GM19023 (cell line): ENCODE results near the gene MANSC1.
"Not testable (repeated sequence)": the region's sequence is repeated elsewhere in the genome, so short reads cannot be mapped to it uniquely, and the experiment has no call there.

Experiments used
- ATAC-seq: cut with Tn5 transposase; IDR thresholded peaks from one replicate; pipeline ENCODE4 v1.9.1; 2021; ENCODE audit warnings: mild to moderate bottlenecking, moderate library complexity; ENCODE audit not compliant: unreplicated experiment

MANSC1 gene

DNA sequence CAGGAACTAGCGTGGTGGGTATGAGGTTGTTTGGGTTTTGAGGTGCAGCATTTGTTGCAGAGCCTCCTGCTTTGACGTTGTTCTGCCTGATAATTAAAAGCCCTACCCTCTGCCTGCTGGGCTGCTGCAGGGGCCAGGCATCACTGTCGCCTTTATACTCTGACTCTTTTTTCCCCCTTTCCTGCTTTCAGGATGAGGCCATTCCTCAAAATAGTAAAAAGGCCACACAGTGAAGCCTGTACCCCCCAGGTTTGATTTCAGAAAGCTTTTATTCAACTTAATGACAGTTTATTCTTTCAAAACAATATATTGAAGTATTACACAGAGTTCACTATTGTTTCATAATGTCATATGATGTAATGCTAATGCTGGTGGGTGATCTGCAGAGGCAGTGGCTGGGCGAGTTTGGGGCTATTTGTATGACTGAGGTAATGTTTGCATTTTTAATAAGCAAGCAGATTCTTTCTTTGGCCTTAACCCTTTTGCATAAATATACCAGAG, 15.9 kb upstream of the MANSC1 start:
- no peak for ATAC-seq

DNA sequence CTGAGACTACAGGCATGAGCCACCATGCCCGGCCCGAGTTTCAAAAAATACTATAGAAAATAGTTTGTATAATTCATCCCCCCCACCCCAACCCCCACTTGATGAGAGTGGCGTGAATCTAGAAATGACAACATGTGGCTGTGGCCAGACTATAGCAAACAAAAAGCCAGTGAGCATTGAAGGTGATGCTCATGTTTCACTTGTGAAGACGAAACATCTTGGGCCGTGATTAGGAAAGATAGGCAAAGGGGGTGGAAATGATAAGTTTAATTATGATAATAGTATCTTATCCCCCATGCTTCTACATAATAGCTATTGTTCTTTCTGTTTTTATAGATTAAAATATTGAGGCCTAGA, 15.4 kb upstream of the MANSC1 start:
- no peak for ATAC-seq

DNA sequence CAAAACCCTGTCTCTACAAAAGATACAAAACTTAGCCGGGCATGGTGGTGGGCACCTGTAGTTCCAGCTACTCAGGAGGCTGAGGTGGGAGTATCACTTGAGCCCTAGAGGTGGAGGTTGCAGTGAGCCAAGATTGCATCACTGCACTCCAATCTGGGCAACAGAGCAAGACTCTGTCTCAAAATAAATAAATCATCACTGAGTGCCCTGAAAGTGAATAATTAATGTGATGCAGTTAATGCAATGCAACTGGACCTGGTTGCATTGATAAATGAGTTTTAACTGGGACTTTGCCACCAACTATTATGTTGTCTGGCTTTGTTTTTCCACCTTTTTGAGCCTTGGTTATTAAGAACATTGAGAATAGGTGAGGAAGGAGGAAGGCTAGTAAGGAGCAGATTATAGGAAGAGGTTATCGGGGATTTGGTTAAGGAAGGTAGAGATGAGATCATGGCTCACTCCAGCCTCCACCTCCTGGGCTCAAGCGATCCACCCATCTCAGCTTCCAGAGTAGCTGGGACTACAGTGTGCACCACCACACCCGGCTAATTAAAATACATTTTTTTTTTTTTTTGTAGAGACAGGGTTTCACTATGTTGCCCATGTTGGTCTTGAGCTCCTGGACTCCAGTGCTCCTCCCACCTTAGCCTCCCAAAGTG, 14.9 kb upstream of the MANSC1 start:
- ATAC-seq: no peak

DNA sequence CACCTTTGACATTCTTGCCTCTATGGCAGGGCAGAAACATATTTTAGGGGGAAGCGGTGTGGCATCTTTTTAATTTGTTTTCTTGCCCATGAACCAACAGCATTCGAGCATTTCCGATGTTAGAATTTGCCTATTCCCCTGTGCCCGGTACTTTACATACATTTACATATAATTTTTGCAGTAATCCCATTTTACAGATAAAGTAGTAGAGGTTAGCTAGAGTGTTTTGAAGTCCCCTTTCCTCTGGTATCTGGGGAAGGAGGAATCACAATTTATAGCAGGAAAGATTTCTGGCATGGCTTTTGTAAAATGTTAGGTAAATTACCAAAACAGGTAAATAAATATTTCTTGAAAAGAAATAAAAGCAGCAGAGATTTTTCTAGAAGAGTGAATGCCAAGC, 8.5 kb upstream of the MANSC1 start:
- no peak for ATAC-seq

DNA sequence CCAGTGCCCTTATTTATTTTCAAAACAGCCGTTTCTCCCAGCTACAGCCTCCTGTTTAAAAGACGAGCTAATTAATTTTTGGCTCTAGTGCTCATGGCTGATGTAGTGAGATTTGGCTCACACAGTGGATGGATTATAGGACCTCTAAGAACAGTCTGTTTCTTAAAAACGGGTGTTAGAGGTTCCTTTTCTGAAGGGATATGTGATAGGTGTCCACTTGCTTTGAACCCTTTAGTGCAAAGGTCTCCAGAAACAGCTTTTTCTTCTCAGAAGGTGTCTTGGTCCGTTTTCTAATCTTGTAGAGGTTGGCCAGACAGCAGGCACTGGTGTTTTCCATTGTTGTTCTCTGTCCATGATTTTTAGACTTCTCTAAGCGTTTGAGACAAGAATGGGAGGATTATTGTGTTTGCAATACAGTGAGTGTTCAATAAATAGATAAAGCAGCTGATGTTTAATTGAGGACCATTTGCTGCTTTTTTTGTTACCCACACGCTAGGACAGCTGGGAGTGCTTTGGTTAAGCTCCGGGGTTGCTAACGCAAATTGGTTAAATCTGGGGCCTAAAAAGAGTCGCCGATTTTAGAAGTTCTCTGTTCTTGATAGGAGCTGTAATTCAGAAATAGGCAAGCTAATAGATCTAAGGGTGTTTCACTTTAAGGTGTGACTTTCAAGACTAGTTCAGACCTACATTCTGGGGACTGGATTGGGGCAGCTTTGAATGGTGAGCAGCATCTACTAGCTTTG, 7.8 kb upstream of the MANSC1 start:
- no peak for ATAC-seq

DNA sequence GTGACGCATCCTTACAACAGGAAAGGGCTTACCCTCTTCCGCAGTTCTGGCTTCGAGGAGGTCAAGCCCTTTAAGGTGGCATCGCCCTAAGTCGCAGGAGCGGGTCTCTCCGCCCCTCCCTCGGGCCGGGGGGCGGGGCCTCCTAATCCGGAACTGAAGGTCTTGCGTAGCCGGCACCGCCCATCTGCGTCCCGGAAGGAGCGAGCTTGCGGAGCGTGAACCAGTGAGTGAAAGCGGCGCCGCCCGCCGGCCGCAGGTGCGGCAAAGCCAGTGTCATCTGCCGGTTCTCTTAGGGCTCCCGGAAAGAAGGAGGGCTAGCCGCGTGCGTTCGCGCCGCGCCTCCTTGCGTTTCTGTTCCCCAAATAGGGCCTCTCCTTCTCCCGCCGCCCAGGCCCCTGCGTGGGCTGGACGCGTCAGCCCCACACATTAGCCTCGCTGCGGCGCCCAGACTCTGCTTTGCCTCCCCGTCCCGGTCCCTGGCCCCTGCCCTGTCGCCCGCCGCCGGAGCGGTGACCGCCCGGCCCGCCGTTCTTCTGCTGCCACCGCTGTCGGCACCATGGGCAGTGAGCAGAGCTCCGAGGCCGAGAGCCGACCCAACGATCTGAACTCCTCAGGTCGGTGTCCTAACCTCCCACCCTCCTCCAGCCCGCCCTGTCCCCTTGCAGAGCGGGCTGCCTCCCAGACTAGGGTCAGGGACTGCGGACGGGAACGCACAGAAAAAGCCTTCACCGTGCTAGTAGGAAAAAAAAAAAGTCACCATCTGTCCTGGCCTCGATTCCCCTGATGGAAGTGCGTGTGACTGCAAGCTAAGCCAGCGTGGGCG, 7.1 kb upstream of the MANSC1 start, which contains the start of gene BORCS5:
BORCS5 (plus strand) TSS at position 183 of the 823 bp plus-strand sequence; CDS start at position 557, 374 bp downstream.
- ATAC-seq: peak; percentile 86

DNA sequence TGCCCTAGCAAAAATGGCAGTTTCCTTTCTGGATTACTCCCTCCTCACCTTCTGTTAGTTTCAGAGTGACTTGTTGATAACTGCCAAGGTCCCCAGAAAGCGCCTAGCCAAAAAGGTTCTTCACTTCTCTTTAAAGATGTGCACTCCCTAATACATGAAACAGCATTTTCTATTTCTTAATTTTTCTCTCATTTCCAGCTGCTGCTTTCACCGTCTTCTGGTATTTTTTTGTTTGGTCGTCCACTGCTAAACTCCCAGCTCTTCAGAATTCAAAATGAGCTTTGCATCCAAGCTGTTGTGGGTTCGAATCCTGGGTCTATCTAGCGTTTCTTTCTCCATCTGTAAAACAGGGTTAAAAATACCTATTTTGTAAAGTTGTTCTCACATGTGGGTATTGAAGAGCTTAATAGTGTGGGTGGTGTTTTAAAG, 6.4 kb upstream of the MANSC1 start:
- ATAC-seq: no peak

DNA sequence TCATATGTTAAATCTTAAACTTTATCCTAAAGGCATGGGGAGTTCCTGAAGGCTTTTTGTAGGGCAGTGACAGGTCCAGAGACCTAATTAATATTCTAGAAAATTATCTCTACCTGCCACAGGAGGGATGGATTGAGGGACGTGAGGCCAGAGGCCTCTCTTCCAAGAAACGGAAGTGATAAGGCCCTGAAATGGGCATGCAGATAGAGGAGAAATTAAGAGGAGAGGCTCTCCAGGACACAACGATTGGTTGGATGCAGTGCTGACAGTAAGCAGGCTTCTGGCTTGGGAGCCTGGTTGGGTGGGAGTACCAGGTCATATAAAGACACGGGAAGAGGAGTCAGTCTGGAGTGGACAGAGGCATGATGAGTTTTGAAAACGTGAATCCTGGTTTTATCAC, 3.8 kb upstream of the MANSC1 start:
- no peak for ATAC-seq

DNA sequence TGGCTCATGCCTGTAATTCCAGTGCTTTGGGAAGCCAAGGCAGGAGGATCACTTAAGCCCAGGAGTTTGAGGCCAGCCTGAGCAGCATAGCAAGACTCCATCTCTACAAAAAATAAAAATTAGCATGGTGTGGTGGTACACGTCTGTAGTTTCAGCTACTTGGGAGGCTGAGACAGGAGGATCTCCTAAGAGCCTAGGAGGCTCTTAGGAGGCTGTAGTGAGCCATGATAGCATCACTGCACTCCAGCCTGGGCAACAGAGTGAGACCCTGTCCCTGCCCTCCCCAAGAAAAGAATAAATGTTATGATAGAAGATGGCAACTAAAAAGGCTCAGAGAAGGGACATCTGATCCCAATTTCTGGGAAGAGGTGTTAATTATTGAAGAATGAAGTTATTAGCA, 3.2 kb upstream of the MANSC1 start:
- no peak for ATAC-seq

DNA sequence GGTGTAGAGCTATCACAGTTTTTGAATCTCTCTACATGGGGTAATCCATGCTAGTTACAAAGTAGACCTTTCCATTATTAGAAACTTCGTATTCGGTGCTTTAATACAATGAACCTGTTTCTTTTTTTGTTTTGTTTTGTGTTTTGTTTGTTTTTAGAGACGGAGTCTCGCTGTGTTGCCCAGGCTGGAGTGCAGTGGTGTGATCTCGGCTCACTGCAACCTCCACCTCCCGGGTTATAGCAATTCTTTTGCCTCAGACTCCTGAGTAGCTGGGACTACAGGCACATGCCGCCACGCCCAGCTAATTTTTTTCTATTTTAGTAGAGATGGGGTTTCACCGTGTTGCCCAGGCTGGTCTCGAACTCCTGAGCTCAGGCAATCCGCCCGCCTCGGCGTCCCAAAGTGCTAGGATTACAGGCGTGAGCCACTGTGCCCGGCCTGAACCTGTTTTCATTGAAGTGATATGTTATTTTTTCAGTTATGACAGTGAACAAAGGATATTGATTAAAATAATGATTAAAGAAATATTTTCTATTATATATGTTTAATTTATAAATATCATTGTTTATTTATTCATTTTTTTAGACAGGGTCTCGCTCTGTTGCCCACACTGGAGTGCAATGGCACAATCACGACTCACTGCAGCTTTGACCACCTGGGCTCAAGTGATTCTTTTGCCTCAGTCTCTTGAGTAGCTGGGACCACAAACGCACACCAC, 1.6 kb upstream of the MANSC1 start:
- ATAC-seq: not testable (repeated sequence)

DNA sequence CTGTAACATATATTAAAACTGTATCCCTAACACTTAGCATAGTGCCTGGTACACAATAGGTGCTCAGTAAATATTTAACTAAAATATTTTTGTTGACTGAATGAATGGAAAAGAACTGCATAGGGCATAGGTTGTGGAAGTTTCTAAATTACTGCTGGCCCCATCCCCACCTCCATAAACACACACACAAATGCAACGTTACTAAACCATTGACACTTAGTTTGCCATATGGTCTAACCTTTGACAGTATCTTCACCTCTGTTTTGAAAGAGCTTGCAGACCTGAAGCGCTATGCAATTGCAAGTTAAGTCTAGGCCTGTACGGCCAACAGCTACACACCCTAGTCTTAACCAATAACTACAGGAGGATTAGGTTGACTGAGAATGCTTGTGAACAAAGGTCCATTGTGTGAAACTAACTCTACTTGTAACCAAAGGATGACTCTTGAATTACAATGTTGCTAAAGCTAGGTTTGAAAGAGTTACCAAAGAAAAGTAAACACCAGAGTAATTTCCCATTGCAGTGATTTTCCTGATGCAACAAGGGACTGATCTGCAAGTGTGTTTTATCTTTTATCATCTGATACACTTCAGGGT, 924 bp upstream of the MANSC1 start:
- ATAC-seq: no peak

DNA sequence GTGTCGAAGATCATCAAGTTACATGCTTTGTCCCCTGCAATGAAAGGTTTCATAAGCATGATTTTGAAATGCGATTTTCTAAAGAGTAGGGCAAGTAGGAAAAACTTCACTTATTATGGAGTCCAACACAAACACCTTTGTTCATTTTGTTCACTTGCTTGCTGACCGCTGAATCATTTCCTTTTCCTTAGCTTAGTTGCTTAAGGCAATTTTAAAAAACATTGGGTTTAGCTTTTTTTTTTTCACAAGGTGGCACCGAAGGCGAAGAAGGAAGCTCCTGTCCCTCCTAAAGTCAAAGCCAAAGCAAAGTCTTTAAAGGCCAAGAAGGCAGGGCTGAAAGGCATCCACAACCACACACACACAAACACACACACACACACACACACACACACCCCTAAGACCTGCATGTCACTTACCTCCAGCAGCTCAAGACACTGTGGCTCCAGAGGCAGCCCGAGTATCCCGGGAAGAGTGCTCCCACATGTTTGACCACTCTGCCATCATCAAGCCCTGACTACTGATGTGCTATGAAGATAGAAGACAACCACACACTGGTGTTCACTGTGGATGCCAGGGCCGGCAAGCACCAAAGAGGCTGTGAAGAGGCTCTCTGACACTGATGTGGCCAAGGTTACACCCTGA, 11.4 kb downstream of the MANSC1 start:
- no peak for ATAC-seq

DNA sequence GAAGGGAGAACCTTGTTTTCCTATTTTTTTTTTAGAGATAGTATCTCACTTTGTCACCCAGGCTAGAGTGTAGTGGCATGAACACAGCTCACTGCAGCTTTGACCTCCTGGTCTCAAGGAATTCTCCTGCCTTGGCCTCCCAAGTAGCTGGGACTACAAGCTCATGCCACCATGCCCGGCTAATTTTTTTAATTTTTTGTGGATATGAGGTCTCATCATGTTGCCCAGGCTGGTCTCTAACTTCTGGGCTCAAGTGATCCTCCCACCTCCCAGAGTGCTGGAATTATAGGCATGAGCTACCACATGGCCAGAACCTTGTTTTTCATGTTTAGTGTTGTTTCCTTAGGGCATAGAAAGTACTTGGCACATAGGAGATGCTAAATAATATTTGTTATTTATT, 13.5 kb downstream of the MANSC1 start:
- ATAC-seq: no peak

DNA sequence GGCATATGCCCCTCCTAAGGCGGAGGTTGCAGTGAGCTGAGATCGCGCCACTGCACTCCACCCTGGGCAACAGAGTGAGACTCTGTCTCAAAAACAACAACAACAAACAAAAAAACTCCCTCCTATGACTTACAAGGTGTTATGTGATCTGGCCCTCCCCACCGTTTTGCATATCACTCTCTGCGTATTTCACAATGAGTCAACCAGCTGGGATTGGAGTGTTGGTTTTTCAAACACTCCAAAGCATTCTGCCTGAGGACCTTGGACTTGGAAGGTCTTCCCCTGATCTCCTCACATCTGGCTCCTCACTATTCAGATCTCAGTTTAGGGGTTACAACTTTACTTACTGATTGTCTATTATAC, 14.0 kb downstream of the MANSC1 start:
- no peak for ATAC-seq

DNA sequence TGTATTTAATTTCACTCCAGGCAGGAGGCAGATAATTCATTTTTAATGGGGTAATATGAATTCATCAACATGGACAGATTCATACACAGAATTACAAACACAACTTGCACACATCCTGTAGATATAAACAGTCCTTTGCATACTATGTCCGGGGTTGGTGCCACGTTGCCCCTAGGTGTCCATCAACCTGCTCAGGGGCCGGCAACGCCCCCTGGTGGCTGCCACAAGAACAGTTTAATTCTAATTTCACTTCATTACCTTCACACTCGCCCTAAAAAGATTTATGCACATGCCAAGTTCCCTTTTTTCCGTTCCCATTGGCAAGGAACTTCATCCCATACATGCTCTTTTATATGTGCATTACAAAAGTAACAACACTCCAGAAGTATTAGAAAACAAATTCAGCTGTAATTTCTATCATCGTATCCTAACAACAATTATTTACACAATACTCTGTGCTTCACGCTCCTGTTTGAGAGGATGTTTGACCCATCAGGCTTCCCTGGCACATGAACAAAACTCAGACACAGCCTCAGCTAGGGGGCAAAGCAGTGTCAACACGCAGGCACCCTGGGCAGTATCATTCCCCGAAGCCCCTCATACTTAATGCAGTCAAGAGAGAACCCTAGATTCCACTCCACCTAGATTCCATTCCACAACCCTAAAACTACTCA, 15.5 kb downstream of the MANSC1 start:
- ATAC-seq: no peak

DNA sequence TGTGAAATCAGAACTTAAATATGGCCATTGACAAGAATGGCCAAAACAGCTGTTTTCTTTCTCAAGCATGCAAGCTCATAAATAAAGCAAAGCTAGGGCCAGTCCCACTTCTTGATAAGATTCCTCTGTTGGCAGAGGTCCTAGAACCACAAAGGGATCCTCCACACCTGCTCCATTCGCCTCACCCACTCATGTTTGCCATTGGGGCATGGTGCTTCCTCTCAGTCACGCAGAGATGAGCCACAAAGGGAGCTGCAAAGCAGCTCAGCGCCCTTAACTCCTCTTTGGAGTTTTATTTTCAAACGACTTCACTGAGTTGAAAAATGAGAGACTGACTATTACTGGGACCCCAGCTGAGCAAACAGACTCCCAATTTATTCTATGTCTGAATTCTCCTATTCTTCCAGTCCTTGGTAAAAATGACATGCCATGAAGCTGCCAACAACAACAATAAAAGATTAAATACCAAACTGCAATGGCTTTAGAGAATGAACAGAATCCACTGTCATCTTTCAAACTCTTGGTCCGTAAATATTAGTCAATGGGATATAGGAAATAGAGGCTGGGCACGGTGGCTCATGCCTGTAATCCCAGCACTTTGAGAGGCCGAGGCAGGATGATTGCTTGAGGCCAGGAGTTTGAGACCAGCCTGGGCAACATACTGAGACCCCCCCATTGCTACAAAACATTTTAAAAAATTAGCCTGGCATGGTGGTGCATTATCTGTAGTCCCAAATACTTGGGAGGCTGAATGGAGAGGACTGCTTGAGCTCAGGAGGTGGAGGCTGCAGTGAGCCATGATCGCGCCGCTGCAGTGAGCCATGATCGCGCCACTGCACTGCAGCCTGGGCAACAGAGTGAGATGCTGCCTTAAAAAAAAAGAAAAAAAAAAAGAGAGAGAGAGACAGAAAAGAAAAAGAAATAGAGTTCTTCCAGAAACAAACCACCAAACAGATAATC, 16.4 kb downstream of the MANSC1 start:
- ATAC-seq: no peak

DNA sequence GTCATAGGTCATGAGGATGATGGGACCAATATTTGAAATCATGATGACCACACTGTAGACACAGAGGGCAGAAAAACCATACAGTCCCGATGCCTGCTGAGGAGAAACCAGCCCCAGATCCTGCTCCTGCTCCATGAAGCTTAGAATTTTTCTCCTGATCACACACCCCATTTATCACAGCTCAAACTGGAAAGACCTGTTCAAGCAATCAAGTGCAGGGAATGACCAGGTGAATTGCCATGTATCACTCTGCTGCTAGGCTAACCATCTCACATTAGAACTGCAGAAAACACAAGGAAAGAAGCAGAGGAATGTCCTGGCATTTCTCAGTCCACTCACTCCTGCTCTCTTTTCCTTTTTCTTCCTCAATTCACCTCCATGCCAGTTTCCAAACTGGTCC, 18.1 kb downstream of the MANSC1 start:
- no peak for ATAC-seq

DNA sequence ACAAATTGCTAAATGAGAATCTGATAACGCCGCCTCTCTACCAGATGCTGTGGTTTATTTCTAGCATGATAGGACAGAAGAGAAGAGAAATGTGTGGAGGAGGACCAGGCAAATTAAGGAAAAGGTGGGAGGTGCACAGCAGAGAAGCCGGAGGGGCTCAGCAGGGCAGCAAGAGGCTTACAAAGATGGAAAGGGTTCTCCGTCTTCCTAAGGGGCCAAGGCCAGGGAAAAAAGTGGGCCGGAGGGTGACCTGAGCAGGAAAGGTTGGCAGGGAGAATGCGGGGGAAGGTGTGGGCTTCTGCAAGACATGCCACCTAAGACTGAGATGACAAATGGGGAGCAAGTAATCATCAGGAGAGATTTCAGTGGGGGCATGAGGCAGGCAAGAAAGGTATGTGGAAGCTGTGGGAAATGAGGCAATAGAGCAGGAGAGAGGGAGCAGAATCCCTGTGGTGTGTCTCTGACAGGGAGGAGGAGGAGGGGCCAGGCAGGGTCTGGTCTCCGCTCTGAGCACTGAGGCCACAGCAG, 18.7 kb downstream of the MANSC1 start:
- no peak for ATAC-seq
